GM23338 (cell line): Measurements from ENCODE around the gene MTRF1L.

Source experiments
- CREB1 ChIP-seq: fragments of 250-450 bp; sonication (Bioruptor Pico); IDR thresholded peaks from 2 replicates; pipeline ENCODE4 v1.5.0; 2020; ENCODE audit warnings: low read depth, mild to moderate bottlenecking, moderate library complexity
- EZH2 ChIP-seq: fragments of 200-600 bp; sonication (generic); IDR thresholded peaks from one replicate; pipeline ENCODE4 v1.8.0; 2017; ENCODE audit warnings: antibody characterized with exemption, mild to moderate bottlenecking, low read depth; ENCODE audit not compliant: unreplicated experiment
- EZH2phosphoT487 ChIP-seq: fragments of 200-600 bp; sonication (generic); IDR thresholded peaks from one replicate; pipeline ENCODE4 v1.8.1; 2018; ENCODE audit warnings: antibody characterized with exemption; ENCODE audit not compliant: unreplicated experiment
- JUNB ChIP-seq: IDR thresholded peaks from one replicate; pipeline ENCODE4 v1.6.1; 2016; ENCODE audit warnings: antibody characterized with exemption; ENCODE audit not compliant: unreplicated experiment
- POLR2AphosphoS5 ChIP-seq: IDR thresholded peaks from 2 replicates; pipeline ENCODE4 v1.6.1; 2016; ENCODE audit warnings: antibody characterized with exemption, low read depth
- STAT1 ChIP-seq: IDR thresholded peaks from one replicate; pipeline ENCODE4 v1.6.1; 2016; ENCODE audit warnings: antibody characterized with exemption; ENCODE audit not compliant: unreplicated experiment
- ZNF114 ChIP-seq: fragments of 250-450 bp; sonication (Bioruptor Pico); IDR thresholded peaks from 2 replicates; pipeline ENCODE4 v1.5.0; 2020; ENCODE audit warnings: mild to moderate bottlenecking, moderate library complexity
- ZNF331 ChIP-seq: fragments of 250-450 bp; sonication (Bioruptor Pico); IDR thresholded peaks from 2 replicates; pipeline ENCODE4 v1.5.0; 2020; ENCODE audit warnings: low read depth, mild to moderate bottlenecking, moderate library complexity
- TF ChIP-seq, protein P1 (sequence below), 2 experiments: fragments of 200-600 bp in 1 of 2; sonication (generic) in 1 of 2; conservative IDR thresholded peaks; 2 replicates each; pipeline versions ENCODE4 v1.5.1 to v1.6.1; 2016 to 2017; ENCODE audit warnings: antibody characterized with exemption in 2 of 2, low read depth in 2 of 2, mild to moderate bottlenecking in 2 of 2, moderate library complexity in 1 of 2
- TF ChIP-seq, protein P2 (sequence below): IDR thresholded peaks from one replicate; pipeline ENCODE4 v1.6.1; 2018; ENCODE audit warnings: antibody characterized with exemption; ENCODE audit not compliant: unreplicated experiment
- TF ChIP-seq, protein P3 (sequence below): IDR thresholded peaks from 2 replicates; pipeline ENCODE4 v1.6.1; 2016; ENCODE audit warnings: antibody characterized with exemption

DNA sequence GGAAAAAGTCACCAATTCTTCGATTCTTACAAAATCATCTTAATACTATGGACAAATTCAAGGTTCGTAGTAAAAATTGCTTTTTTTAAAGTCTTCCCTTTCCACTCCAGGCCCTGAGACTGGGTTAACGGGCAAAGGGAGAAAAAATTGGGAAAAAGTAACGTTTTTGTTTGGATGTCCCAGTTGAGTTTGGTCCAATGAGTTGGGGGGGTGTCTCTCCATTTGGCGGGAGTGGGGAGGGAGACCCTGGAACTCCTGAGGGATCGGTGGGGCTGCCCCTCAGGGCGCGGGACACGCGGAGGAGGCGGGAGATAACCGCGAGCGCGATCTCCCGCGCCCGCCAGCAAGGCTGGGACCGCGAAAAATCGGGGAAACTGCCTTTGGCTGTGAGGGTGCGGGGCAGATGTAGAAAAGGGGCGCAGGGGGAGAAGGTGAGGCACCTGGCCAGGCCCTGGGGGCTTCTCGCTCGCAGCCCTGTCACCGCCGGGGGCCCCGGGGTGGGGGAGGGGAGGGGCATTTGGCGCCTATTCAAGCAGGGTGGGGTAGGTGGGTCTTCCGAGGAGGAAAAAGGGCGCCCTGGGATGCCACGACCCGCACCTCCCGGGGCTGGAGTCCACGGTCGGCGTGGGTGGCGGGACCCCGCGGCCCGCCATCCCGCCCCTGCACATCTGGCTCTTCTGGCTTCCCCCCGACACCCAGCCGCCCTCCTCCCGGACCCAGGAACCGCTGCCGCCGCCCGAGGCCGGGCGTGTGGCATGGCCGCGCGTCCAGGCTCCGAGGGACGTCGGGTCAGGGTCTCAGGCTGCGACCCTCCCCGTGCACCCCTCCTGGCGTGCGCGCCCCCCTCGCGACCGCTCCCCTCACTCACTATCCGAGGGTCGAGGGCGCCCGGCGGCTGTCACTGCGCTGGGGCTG is 20.3 kb downstream of the MTRF1L start:
- TF ChIP-seq, protein P1, sequence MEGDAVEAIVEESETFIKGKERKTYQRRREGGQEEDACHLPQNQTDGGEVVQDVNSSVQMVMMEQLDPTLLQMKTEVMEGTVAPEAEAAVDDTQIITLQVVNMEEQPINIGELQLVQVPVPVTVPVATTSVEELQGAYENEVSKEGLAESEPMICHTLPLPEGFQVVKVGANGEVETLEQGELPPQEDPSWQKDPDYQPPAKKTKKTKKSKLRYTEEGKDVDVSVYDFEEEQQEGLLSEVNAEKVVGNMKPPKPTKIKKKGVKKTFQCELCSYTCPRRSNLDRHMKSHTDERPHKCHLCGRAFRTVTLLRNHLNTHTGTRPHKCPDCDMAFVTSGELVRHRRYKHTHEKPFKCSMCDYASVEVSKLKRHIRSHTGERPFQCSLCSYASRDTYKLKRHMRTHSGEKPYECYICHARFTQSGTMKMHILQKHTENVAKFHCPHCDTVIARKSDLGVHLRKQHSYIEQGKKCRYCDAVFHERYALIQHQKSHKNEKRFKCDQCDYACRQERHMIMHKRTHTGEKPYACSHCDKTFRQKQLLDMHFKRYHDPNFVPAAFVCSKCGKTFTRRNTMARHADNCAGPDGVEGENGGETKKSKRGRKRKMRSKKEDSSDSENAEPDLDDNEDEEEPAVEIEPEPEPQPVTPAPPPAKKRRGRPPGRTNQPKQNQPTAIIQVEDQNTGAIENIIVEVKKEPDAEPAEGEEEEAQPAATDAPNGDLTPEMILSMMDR (conservative IDR thresholded peaks at IDR 0.05; ENCODE audit: low read depth in 2 of 2), result no peak
- TF ChIP-seq EZH2phosphoT487, result no peak
- TF ChIP-seq EZH2, result no peak
- no peak; the same call in 1 of the 2 replicates for TF ChIP-seq POLR2AphosphoS5
- no peak for TF ChIP-seq JUNB
- TF ChIP-seq, protein P2, sequence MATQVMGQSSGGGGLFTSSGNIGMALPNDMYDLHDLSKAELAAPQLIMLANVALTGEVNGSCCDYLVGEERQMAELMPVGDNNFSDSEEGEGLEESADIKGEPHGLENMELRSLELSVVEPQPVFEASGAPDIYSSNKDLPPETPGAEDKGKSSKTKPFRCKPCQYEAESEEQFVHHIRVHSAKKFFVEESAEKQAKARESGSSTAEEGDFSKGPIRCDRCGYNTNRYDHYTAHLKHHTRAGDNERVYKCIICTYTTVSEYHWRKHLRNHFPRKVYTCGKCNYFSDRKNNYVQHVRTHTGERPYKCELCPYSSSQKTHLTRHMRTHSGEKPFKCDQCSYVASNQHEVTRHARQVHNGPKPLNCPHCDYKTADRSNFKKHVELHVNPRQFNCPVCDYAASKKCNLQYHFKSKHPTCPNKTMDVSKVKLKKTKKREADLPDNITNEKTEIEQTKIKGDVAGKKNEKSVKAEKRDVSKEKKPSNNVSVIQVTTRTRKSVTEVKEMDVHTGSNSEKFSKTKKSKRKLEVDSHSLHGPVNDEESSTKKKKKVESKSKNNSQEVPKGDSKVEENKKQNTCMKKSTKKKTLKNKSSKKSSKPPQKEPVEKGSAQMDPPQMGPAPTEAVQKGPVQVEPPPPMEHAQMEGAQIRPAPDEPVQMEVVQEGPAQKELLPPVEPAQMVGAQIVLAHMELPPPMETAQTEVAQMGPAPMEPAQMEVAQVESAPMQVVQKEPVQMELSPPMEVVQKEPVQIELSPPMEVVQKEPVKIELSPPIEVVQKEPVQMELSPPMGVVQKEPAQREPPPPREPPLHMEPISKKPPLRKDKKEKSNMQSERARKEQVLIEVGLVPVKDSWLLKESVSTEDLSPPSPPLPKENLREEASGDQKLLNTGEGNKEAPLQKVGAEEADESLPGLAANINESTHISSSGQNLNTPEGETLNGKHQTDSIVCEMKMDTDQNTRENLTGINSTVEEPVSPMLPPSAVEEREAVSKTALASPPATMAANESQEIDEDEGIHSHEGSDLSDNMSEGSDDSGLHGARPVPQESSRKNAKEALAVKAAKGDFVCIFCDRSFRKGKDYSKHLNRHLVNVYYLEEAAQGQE, result no peak
- TF ChIP-seq CREB1 (CRISPR knock-in tag), result no peak
- TF ChIP-seq, protein P3, sequence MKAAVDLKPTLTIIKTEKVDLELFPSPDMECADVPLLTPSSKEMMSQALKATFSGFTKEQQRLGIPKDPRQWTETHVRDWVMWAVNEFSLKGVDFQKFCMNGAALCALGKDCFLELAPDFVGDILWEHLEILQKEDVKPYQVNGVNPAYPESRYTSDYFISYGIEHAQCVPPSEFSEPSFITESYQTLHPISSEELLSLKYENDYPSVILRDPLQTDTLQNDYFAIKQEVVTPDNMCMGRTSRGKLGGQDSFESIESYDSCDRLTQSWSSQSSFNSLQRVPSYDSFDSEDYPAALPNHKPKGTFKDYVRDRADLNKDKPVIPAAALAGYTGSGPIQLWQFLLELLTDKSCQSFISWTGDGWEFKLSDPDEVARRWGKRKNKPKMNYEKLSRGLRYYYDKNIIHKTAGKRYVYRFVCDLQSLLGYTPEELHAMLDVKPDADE, result no peak
- no peak for TF ChIP-seq ZNF331 (CRISPR knock-in tag)
- no peak for TF ChIP-seq STAT1
- no peak for TF ChIP-seq ZNF114 (CRISPR knock-in tag)
